ENCODE measurements around the gene MED12L. TPM values are rescaled to one million over a fixed set of nuclear protein-coding genes. Genes with fewer than 3 reads are reported as not detected.

MED12L gene
- total RNA-seq, 2 experiments from 2014 or later = 2.9 to 3.4 TPM

DNA sequence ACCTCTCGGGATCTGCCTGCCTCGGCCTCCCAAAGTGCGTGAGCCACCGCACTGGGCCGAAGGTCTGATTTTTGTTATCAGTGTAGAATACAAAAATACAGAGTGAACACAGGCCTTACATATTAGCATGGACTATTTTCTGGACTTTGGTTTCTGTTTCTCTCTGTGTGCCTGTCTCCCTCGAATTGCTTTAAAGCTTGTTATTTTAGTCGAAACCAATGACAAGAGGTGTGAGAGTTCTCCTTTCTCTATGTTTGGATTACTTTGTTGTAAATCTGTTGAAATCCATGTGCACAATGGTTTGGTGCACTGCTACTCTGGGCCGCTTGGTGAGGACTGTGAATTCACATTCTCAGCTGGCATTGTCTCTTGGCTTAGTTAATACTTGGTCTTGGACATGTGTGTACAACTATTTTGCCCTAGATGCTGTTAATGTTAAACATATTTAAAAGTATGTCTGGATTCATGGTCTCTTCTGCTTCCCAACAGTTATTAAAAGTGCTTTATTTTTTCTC is 23.9 kb downstream of the MED12L start:
- no peaks in the 10 kb centered on the region for H3K9me3 Mint-ChIP-seq
- ATAC-seq = no peak
- peaks cover 1% of the 10 kb centered on the region for H3K27me3 Mint-ChIP-seq
- no peak overlapping the region for H3K27ac Mint-ChIP-seq
- ChIA-PET CTCF (interaction anchor here (2.6 kb wide), 1 partner anchor 23 kb away, joined by 7 read pairs; the partner anchor contains the start of gene MED12L), POLR2A (interaction anchor here (1.3 kb wide), 1 partner anchor 22 kb away, joined by 3 read pairs; no protein-coding TSS in a partner anchor)
- no peak overlapping the region for H3K4me3 Mint-ChIP-seq
- DNase-seq = no peak
- intact Hi-C loops (cut with micrococcal nuclease) = no loop called here
- no peaks in the 10 kb centered on the region for H3K36me3 Mint-ChIP-seq (ENCODE audit: low read depth)
- no peaks in the 10 kb centered on the region for H3K4me1 Mint-ChIP-seq (ENCODE audit: low read depth)
- no peak for TF ChIP-seq CTCF (IDR thresholded peaks at IDR 0.05)

- no peak overlapping the region for H3K4me3 Mint-ChIP-seq
- no peak for ATAC-seq
- no peak for TF ChIP-seq CTCF (IDR thresholded peaks at IDR 0.05)
- no peaks in the 10 kb centered on the region for H3K36me3 Mint-ChIP-seq (ENCODE audit: low read depth)
- H3K4me1 Mint-ChIP-seq (ENCODE audit: low read depth) = no peaks in the 10 kb centered on the region
- H3K27ac Mint-ChIP-seq = no peak overlapping the region
- intact Hi-C loops (cut with micrococcal nuclease) = no loop called here
- peaks cover 3% of the 10 kb centered on the region for H3K27me3 Mint-ChIP-seq
- CTCF ChIA-PET = no interaction called here
- no peak for DNase-seq
- POLR2A ChIA-PET = no interaction called here
- H3K9me3 Mint-ChIP-seq = no peaks in the 10 kb centered on the region
These were observed 27.3 kb downstream of the MED12L start for GRCh38 chr3:151112731-151113130.

DNA sequence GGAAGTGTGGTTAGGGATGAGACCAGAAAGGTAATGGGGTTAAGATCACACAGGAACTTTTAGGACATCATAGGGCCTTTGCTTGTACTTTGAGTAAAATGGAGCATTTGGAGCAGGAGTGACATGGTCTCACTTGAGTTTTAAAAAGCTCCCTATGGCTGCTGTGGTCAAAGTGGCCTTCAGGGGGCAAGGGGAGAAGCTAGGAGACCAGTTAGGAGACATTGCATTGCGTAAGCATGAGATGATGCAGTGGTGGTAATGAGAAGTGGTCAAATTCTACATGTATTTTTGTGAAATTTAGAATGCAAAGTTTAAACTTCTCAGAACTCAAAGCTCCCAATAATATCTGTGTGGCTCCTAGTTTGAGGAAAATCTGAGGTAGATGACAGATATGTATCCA is 27.9 kb downstream of the MED12L start:
- Mint-ChIP-seq H3K36me3 (ENCODE audit: low read depth) (no peaks in the 10 kb centered on the region), H3K4me3 (no peak overlapping the region), H3K9me3 (no peaks in the 10 kb centered on the region), H3K27ac (no peak overlapping the region), H3K27me3 (peaks cover 3% of the 10 kb centered on the region), H3K4me1 (ENCODE audit: low read depth) (no peaks in the 10 kb centered on the region)
- ChIA-PET CTCF (no interaction called here), POLR2A (no interaction called here)
- intact Hi-C loops (cut with micrococcal nuclease) = no loop called here
- DNase-seq = no peak
- no peak for ATAC-seq
- TF ChIP-seq CTCF (IDR thresholded peaks at IDR 0.05) = no peak

- Mint-ChIP-seq H3K4me3 (no peak overlapping the region), H3K4me1 (ENCODE audit: low read depth) (no peaks in the 10 kb centered on the region), H3K27me3 (peaks cover 3% of the 10 kb centered on the region), H3K36me3 (ENCODE audit: low read depth) (no peaks in the 10 kb centered on the region), H3K9me3 (no peaks in the 10 kb centered on the region), H3K27ac (no peak overlapping the region)
- ATAC-seq = no peak
- intact Hi-C loops (cut with micrococcal nuclease) = no loop called here
- DNase-seq = no peak
- POLR2A ChIA-PET = no interaction called here
- CTCF ChIA-PET = no interaction called here
- TF ChIP-seq CTCF (IDR thresholded peaks at IDR 0.05) = no peak
These were observed 31.6 kb downstream of the MED12L start for GRCh38 chr3:151117047-151117446.

GRCh38 chr3:151119188-151119587 is 33.7 kb downstream of the MED12L start:
- no peaks in the 10 kb centered on the region for H3K36me3 Mint-ChIP-seq (ENCODE audit: low read depth)
- ChIA-PET CTCF (no interaction called here), POLR2A (no interaction called here)
- no peak overlapping the region for H3K4me3 Mint-ChIP-seq
- ATAC-seq (no peak), DNase-seq (no peak)
- no peaks in the 10 kb centered on the region for H3K4me1 Mint-ChIP-seq (ENCODE audit: low read depth)
- no peaks in the 10 kb centered on the region for H3K9me3 Mint-ChIP-seq
- intact Hi-C loops (cut with micrococcal nuclease) = no loop called here
- TF ChIP-seq CTCF (IDR thresholded peaks at IDR 0.05) = no peak
- no peak overlapping the region for H3K27ac Mint-ChIP-seq
- H3K27me3 Mint-ChIP-seq = peaks cover 1% of the 10 kb centered on the region
